Measurements from ENCODE around the gene ARHGAP44. TPM values are rescaled to one million over a fixed set of nuclear protein-coding genes. Genes with fewer than 3 reads are reported as not detected.
A peak's percentile ranks its signal among the peaks of the same experiment; 100 is the strongest.

ARHGAP44 gene
- total and polyA plus RNA-seq, 2 donors (not counting 1 experiment from before 2014, with no cell fraction given), result 0.78 to 11.6 TPM

DNA sequence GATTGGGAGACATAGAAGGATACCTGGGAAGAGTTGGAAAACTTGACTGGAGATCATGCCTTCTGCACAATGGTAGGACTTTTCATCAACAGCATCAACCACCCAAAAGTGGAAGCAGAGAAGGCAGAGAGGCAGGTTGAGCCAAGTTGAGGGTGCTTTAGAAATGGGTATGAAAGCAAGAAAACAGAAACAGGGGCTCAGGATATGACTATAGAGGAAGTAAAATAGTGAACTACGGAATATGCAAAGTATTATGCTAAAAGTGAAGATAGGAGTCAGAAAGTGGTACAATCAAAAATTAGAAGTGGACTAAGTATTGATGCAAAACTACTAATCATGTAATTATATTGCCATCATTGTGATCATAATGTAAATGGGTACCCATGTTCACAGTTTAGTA, 16.1 kb upstream of the ARHGAP44 start:
- intact Hi-C loops (cut with micrococcal nuclease), result no loop called here

DNA sequence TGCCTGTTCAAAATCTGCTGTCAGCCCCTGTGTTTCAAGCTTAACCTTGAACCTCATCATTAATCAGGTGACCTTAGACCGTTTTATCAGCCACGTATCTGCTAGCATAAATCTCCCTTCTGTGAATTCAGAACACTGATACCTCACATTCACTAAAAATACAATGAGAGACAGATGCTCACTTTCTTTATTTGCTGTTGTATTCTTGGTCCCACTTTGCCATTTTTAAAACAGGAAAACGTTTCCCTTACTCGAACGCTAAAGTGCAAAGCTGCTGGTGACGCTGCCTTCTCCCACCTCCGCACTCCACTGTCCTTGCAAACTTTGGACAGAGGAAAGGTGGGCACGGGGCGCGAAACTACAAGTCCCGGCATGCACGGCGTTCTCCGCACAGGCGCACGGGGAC, 220 bp upstream of the ARHGAP44 start:
- Histone ChIP-seq H2AFZ (ENCODE audit: insufficient read depth, low read depth, low read length, poor library complexity, severe bottlenecking) (peak overlapping the region; percentile 69), H3K79me2 (ENCODE audit: control insufficient read depth, insufficient read depth, low read length) (no peaks in the 10 kb centered on the region), H3K4me1 (ENCODE audit: control insufficient read depth in 2 of 2, insufficient read depth in 2 of 2, low read length in 2 of 2) (peaks cover 10 to 11% of the 10 kb centered on the region in 2 donors), H3K36me3 (replicated peaks in 1 of 2; ENCODE audit: control extremely low read depth in 1 of 2, control insufficient read depth in 1 of 2, extremely low read depth in 1 of 2, insufficient read depth in 2 of 2, low read length in 1 of 2) (no peaks in the 10 kb centered on the region), H3K27ac (ENCODE audit: low read length in 2 of 2) (no peak overlapping the region), H3K27me3 (replicated peaks in 1 of 4; ENCODE audit: control extremely low read depth in 1 of 4, control insufficient read depth in 3 of 4, insufficient read depth in 4 of 4, low read length in 3 of 4) (peaks cover 0 to 29% (median 7%) of the 10 kb centered on the region in 4 experiments), H3K9me3 (ENCODE audit: control extremely low read depth in 1 of 3, control insufficient read depth in 2 of 3, insufficient read depth in 1 of 3, low read length in 2 of 3) (no peaks in the 10 kb centered on the region), H3K4me3 (ENCODE audit: control extremely low read depth in 1 of 5, extremely low read depth in 1 of 5, insufficient read depth in 1 of 5, low read depth in 2 of 5, low read length in 4 of 5) (peak overlapping the region in 3 of 5 experiments; percentile 42 to 60 (median 52)), H4K20me1 (ENCODE audit: control insufficient read depth, insufficient read depth, low read length, poor library complexity, severe bottlenecking) (no peaks in the 10 kb centered on the region), H3K9ac (ENCODE audit: low read length) (peak overlapping the region; percentile 62), H3K4me2 (replicated peaks; ENCODE audit: low read depth, low read length, poor library complexity, severe bottlenecking) (peak overlapping the region; percentile 71)
- Mint-ChIP-seq H3K27ac (peak overlapping the region; percentile 29), H3K9me3 (ENCODE audit: insufficient read depth) (no peaks in the 10 kb centered on the region), H3K4me3 (peak overlapping the region; percentile 80), H3K27me3 (peaks cover 32% of the 10 kb centered on the region), H3K4me1 (peaks cover 10% of the 10 kb centered on the region)
- POLR2A ChIA-PET, result interaction anchor here (0.6 kb wide), 2 partner anchors 143 to 158 kb away, joined by 3 read pairs; no protein-coding TSS in a partner anchor
- 3% methylated on average over 15 of the region's 16 CpGs for WGBS (ENCODE audit: insufficient coverage)
- ATAC-seq (ENCODE audit: low read depth) (peak; percentile 81), DNase-seq (no peak)
- TF ChIP-seq, protein P1, sequence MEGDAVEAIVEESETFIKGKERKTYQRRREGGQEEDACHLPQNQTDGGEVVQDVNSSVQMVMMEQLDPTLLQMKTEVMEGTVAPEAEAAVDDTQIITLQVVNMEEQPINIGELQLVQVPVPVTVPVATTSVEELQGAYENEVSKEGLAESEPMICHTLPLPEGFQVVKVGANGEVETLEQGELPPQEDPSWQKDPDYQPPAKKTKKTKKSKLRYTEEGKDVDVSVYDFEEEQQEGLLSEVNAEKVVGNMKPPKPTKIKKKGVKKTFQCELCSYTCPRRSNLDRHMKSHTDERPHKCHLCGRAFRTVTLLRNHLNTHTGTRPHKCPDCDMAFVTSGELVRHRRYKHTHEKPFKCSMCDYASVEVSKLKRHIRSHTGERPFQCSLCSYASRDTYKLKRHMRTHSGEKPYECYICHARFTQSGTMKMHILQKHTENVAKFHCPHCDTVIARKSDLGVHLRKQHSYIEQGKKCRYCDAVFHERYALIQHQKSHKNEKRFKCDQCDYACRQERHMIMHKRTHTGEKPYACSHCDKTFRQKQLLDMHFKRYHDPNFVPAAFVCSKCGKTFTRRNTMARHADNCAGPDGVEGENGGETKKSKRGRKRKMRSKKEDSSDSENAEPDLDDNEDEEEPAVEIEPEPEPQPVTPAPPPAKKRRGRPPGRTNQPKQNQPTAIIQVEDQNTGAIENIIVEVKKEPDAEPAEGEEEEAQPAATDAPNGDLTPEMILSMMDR (IDR thresholded peaks at IDR 0.05), result no peak
- TF ChIP-seq EZH2 (IDR thresholded peaks at IDR 0.05; ENCODE audit: borderline replicate concordance, insufficient read depth, low read depth, low read length, poor library complexity, severe bottlenecking), result no peak
- intact Hi-C loops (cut with micrococcal nuclease), result loop anchor here (10.0 kb wide), 1 partner anchor 226 kb away; the partner anchor contains the start of gene ELAC2
- CTCF ChIA-PET, result interaction anchor here (1.0 to 1.6 kb wide), 2 partner anchors 214 to 243 kb away, joined by 3 to 6 read pairs; no protein-coding TSS in a partner anchor

More for the DNA sequence above, 16.1 kb upstream of the ARHGAP44 start:
- no peaks in the 10 kb centered on the region for H3K27me3 Mint-ChIP-seq
- ATAC-seq (ENCODE audit: low read depth), result peak; percentile 33
- H3K27ac Mint-ChIP-seq, result no peak overlapping the region
- peak; percentile 8 for DNase-seq
- Histone ChIP-seq H2AFZ (ENCODE audit: insufficient read depth, low read depth, low read length, poor library complexity, severe bottlenecking) (no peak overlapping the region), H4K20me1 (ENCODE audit: control insufficient read depth, insufficient read depth, low read length, poor library complexity, severe bottlenecking) (no peaks in the 10 kb centered on the region), H3K9me3 (ENCODE audit: control extremely low read depth in 1 of 3, control insufficient read depth in 2 of 3, insufficient read depth in 1 of 3, low read length in 2 of 3) (no peaks in the 10 kb centered on the region), H3K36me3 (replicated peaks in 1 of 2; ENCODE audit: control extremely low read depth in 1 of 2, control insufficient read depth in 1 of 2, extremely low read depth in 1 of 2, insufficient read depth in 2 of 2, low read length in 1 of 2) (no peaks in the 10 kb centered on the region), H3K27me3 (replicated peaks in 1 of 4; ENCODE audit: control extremely low read depth in 1 of 4, control insufficient read depth in 3 of 4, insufficient read depth in 4 of 4, low read length in 3 of 4) (no peaks in the 10 kb centered on the region), H3K27ac (ENCODE audit: low read length in 2 of 2) (no peak overlapping the region), H3K9ac (ENCODE audit: low read length) (no peak overlapping the region), H3K4me1 (ENCODE audit: control insufficient read depth in 2 of 2, insufficient read depth in 2 of 2, low read length in 2 of 2) (peaks cover 0 to 3% of the 10 kb centered on the region in 2 donors), H3K79me2 (ENCODE audit: control insufficient read depth, insufficient read depth, low read length) (no peaks in the 10 kb centered on the region), H3K4me3 (ENCODE audit: control extremely low read depth in 1 of 5, extremely low read depth in 1 of 5, insufficient read depth in 1 of 5, low read depth in 2 of 5, low read length in 4 of 5) (no peak overlapping the region), H3K4me2 (replicated peaks; ENCODE audit: low read depth, low read length, poor library complexity, severe bottlenecking) (no peak overlapping the region)
- no peaks in the 10 kb centered on the region for H3K4me1 Mint-ChIP-seq
- WGBS (ENCODE audit: insufficient coverage), result no CpG with 5 or more reads among the region's 1 CpG
- TF ChIP-seq, protein P1 (IDR thresholded peaks at IDR 0.05), result no peak
- TF ChIP-seq EZH2 (IDR thresholded peaks at IDR 0.05; ENCODE audit: borderline replicate concordance, insufficient read depth, low read depth, low read length, poor library complexity, severe bottlenecking), result no peak
- ChIA-PET POLR2A (no interaction called here), CTCF (no interaction called here)
- H3K4me3 Mint-ChIP-seq, result no peak overlapping the region
- H3K9me3 Mint-ChIP-seq (ENCODE audit: insufficient read depth), result no peaks in the 10 kb centered on the region

All from B cell (primary cell).